K562 (cell line): ENCODE results near the gene TRMT2B. TPM values are rescaled to one million over a fixed set of nuclear protein-coding genes. Genes with fewer than 3 reads are reported as not detected.

ENCODE experiments used
- ATAC-seq: fragments of 200-7000 bp; cut with Tn5 transposase; 3 replicates; pipeline ENCODE4 v1.9.1; 2020; ENCODE audit warnings: moderate library complexity
- BruUV-seq: library from RNA; stranded (reverse); fragments of 400-500 nt; replicated peaks from 2 replicates; lab custom pipeline; 2021; lab: Mats Ljungman, UMichigan
- CTCF ChIA-PET: fragments of 300-600 bp; formaldehyde crosslinking; extraction: SDS; loops from one replicate; lab custom pipeline; 2021; ENCODE audit warnings: low intra/inter-chr PET ratio; lab: Yijun Ruan, JAX
- POLR2A ChIA-PET: fragments of 300-600, 350-650 bp; sonication (Branson Sonifier 250); formaldehyde crosslinking; extraction: SDS; loops from one replicate; lab custom pipeline; 2021; ENCODE audit warnings: antibody characterized with exemption, inconsistent platforms; lab: Yijun Ruan, JAX
- DNase-seq, 4 experiments: peaks; one replicate each; pipeline versions ENCODE4 v3.0.0 to v3.0.0-alpha.2; 2011 to 2018; ENCODE audit warnings: low spot score in 3 of 4, mixed read lengths in 3 of 4; ENCODE audit errors: extremely low read depth in 1 of 4
- FAIRE-seq: peaks from 2 replicates; lab custom pipeline; 2011; peaks lifted over from hg19 to GRCh38; lab: Jason Lieb, UNC
- H2AFZ ChIP-seq: 2 replicates; pipeline ENCODE4 v1.6.0; 2011; ENCODE audit warnings: low read depth, low read length, control low read depth, inconsistent platforms
- H3K27ac ChIP-seq: fragments of 200-600 bp; 3 replicates; pipeline ENCODE4 v1.8.0; 2011; ENCODE audit warnings: low read depth, mild to moderate bottlenecking, control low read depth, inconsistent platforms, low read length, moderate library complexity, mixed read lengths; ENCODE audit errors: extremely low read depth
- H3K27me3 ChIP-seq, 2 experiments: fragments of 300-600 bp in 1 of 2; 2 replicates in 1 of 2; 3 replicates in 1 of 2; pipeline versions ENCODE4 v1.6.0 to v1.8.0; 2011; ENCODE audit warnings: inconsistent platforms in 2 of 2, low read length in 2 of 2, mild to moderate bottlenecking in 1 of 2, mixed read lengths in 1 of 2, moderate library complexity in 1 of 2; ENCODE audit not compliant: control insufficient read depth in 2 of 2, insufficient read depth in 2 of 2
- H3K36me3 ChIP-seq: fragments of 300-600 bp; 3 replicates; pipeline ENCODE4 v1.8.0; 2011; ENCODE audit warnings: mild to moderate bottlenecking, low read length, inconsistent platforms; ENCODE audit not compliant: control insufficient read depth, insufficient read depth
- H3K4me1 ChIP-seq, 2 experiments: fragments of 200-600 bp in 1 of 2; replicated peaks in 1 of 2; 2 replicates in 1 of 2; 3 replicates in 1 of 2; pipeline versions ENCODE4 v1.5.1 to v1.8.0; 2011; ENCODE audit warnings: inconsistent platforms in 2 of 2, low read length in 2 of 2, mild to moderate bottlenecking in 1 of 2, mixed read lengths in 1 of 2, moderate library complexity in 1 of 2; ENCODE audit not compliant: control insufficient read depth in 2 of 2, insufficient read depth in 2 of 2
- H3K4me2 ChIP-seq: 2 replicates; pipeline ENCODE4 v1.6.1; 2011; ENCODE audit warnings: low read length, control low read depth, inconsistent platforms, mixed read lengths; ENCODE audit not compliant: insufficient read depth
- H3K4me3 ChIP-seq: fragments of 200-600 bp; sonication (generic), shearing (Covaris generic); 2 replicates; pipeline ENCODE4 v1.5.1; 2016; ENCODE audit warnings: control low read depth, inconsistent platforms
- H3K79me2 ChIP-seq: fragments of 200-600 bp; 3 replicates; pipeline ENCODE4 v1.8.0; 2011; ENCODE audit warnings: low read length, inconsistent platforms; ENCODE audit not compliant: control insufficient read depth, insufficient read depth
- H3K9ac ChIP-seq, 2 experiments: 2 replicates each; pipeline versions ENCODE4 v1.6.0 to v1.6.1; 2011; ENCODE audit warnings: low read depth in 2 of 2, low read length in 2 of 2, control low read depth in 1 of 2, inconsistent platforms in 1 of 2, mild to moderate bottlenecking in 1 of 2, mixed read lengths in 1 of 2; ENCODE audit not compliant: insufficient read depth in 1 of 2
- H3K9me1 ChIP-seq: one replicate; pipeline ENCODE4 v1.6.0; 2011; ENCODE audit warnings: inconsistent platforms, mild to moderate bottlenecking, low read length, moderate library complexity; ENCODE audit not compliant: control insufficient read depth, insufficient read depth
- H3K9me3 ChIP-seq: replicated peaks from 2 replicates; pipeline ENCODE4 v1.5.1; 2011; ENCODE audit warnings: low read depth, low read length, inconsistent platforms; ENCODE audit not compliant: control insufficient read depth, insufficient read depth
- H4K20me1 ChIP-seq: replicated peaks from 2 replicates; pipeline ENCODE4 v1.6.1; 2011; ENCODE audit warnings: low read length, inconsistent platforms, mixed read lengths; ENCODE audit not compliant: control insufficient read depth, insufficient read depth
- CBX3 ChIP-seq, 2 experiments: IDR thresholded peaks; 1 replicate in 1 of 2; 2 replicates in 1 of 2; pipeline ENCODE4 v1.6.1; 2012; ENCODE audit warnings: inconsistent platforms in 2 of 2, low read length in 2 of 2, borderline replicate concordance in 1 of 2, control low read depth in 1 of 2
- HIVEP1 ChIP-seq: fragments of 250-450 bp; sonication (Bioruptor Pico); IDR thresholded peaks from 2 replicates; pipeline ENCODE4 v1.4.0; 2020; ENCODE audit warnings: mild to moderate bottlenecking
- MTA1 ChIP-seq: fragments of 450-650 bp; IDR thresholded peaks from 2 replicates; pipeline ENCODE4 v1.6.1; 2017; ENCODE audit warnings: borderline replicate concordance
- MTF1 ChIP-seq: fragments of 250-450 bp; sonication (Bioruptor Pico); IDR thresholded peaks from 2 replicates; pipeline ENCODE4 v1.9.0; 2021; ENCODE audit warnings: moderate library complexity, mild to moderate bottlenecking, inconsistent platforms, borderline replicate concordance
- POLR2AphosphoS2 ChIP-seq: IDR thresholded peaks from 2 replicates; pipeline ENCODE4 v1.6.1; 2012; ENCODE audit warnings: low read length, improper control_type of control experiment
- POLR3A ChIP-seq: IDR thresholded peaks from 2 replicates; pipeline ENCODE4 v1.6.1; 2011; ENCODE audit warnings: borderline replicate concordance, mild to moderate bottlenecking, moderate library complexity; ENCODE audit not compliant: insufficient read length, insufficient read depth; ENCODE audit errors: extremely low read depth
- ZFPM2 ChIP-seq: fragments of 250-450 bp; sonication (Bioruptor Pico); IDR thresholded peaks from 2 replicates; pipeline ENCODE4 v1.5.1; 2022; ENCODE audit warnings: mild to moderate bottlenecking
- ZNF232 ChIP-seq: sonication (generic); formaldehyde crosslinking; IDR thresholded peaks from 2 replicates; pipeline ENCODE4 v1.8.0; 2022; ENCODE audit warnings: mild to moderate bottlenecking, missing genetic modification reagents
- ZNF589 ChIP-seq: fragments of 200-800 bp; sonication (Bioruptor generic); IDR thresholded peaks from 2 replicates; pipeline ENCODE4 v1.6.1; 2016; ENCODE audit warnings: low read depth, missing genetic modification characterization, missing compliant biosample characterization
- WGBS: fragments of 100-300 bp; shearing (Covaris generic); methylation state at CpG from one replicate; pipeline ENCODE4 v1.1.6; 2016; ENCODE audit warnings: low coverage, mixed read lengths; ENCODE audit not compliant: insufficient coverage; ENCODE audit errors: missing lambda C conversion rate; 5-methylcytosine and 5-hydroxymethylcytosine counted together
- in situ Hi-C: fragments of 300-500 bp; cut with MboI; formaldehyde crosslinking; loops from 4 replicates; pipeline ENCODE4 v1.15.0; 2018; ENCODE audit warnings: inconsistent platforms, mixed read lengths
- intact Hi-C: fragments of 100-400 bp; cut with micrococcal nuclease; formaldehyde crosslinking; loops from 2 replicates; pipeline ENCODE4 v1.14.2; 2022
- polyA plus RNA-seq, 8 experiments: library from polyadenylated mRNA; depleted of rRNA in 4 of 8; stranded (reverse) in 5 of 8; unstranded in 3 of 8; fragments of >200 nt; fragmentation: Nextera tagmentation in 2 of 8; fragmentation: Illumina TruSeq in 1 of 8; extraction: Ambion mirVana in 2 of 8; extraction: Trizol in 1 of 8; gene quantifications; 2 replicates each; pipeline versions ENCODE4 v1.2.1 to v1.2.3, GENCODE V29; 2011 to 2014; ENCODE audit warnings: inconsistent platforms in 1 of 8, missing spikeins in 1 of 8
- total RNA-seq, 7 experiments: library from RNA; depleted of rRNA in 6 of 7; stranded (reverse); fragments of >200 nt in 6 of 7; fragmentation: Illumina TruSeq in 2 of 7; extraction: Trizol in 2 of 7; gene quantifications; 2 replicates each; pipeline versions ENCODE4 v1.2.1 to v1.2.3, GENCODE V29; 2011 to 2021; ENCODE audit warnings: low replicate concordance in 1 of 7
- TF ChIP-seq, protein P1 (sequence below): sonication (generic); formaldehyde crosslinking; IDR thresholded peaks from 2 replicates; pipeline ENCODE4 v1.5.0; 2020; ENCODE audit warnings: missing genetic modification reagents
- TF ChIP-seq, protein P2 (sequence below): sonication (generic); formaldehyde crosslinking; IDR thresholded peaks from 2 replicates; pipeline ENCODE4 v1.9.0; 2022; ENCODE audit warnings: mild to moderate bottlenecking, missing genetic modification reagents
- TF ChIP-seq, protein P3 (sequence below): IDR thresholded peaks from 2 replicates; pipeline ENCODE4 v1.6.1; 2012; ENCODE audit warnings: low read depth, low read length, improper control_type of control experiment, borderline replicate concordance
- TF ChIP-seq, protein P4 (sequence below): sonication (generic); formaldehyde crosslinking; IDR thresholded peaks from 2 replicates; pipeline ENCODE4 v1.8.0; 2022; ENCODE audit warnings: mild to moderate bottlenecking, missing genetic modification reagents

TRMT2B gene
- total and polyA plus RNA-seq, 9 of the 15 experiments (the other 6 are each of a cell fraction or from before 2014, with no cell fraction given), result 3.9 to 23.4 (median 18.1) TPM

DNA sequence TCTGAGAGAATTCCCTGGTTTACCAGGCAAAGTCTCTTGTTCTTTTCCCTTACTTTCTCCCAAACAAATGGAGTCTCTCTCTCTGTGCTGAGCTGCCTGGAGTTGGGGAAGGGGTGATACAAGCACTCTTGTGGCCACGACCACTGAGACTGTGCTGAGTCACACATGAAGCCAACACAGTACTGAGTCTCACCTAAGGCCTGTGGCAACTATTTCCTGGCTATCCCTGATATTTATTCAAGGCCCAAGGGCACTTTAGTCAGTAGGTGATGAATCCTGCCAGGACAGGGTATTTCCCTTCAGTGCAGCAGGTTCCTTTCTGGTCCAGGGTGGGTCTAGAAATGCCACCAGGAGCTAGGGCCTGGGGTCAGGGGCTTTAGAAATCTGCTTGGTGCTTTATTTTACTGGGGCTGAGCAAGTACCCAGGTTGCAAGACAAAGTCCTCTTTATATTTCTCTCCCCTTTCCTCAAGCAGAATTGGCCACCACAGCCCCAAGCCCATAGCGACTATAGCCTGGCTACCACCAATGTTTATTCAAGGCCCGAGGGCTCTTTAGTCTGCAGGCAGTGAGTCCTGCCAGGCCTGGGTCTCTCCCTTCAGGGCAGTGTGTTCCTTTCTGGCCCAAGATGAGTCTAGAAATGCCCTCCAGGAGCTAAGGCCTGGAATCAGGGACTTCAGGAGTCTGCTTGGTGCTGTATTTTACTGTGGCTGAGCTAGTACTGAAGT, 71.9 kb downstream of the TRMT2B start:
- Histone ChIP-seq H3K9me3 (no peaks in the 10 kb centered on the region), H3K4me2 (no peak overlapping the region), H3K4me1 (no peaks in the 10 kb centered on the region), H3K27me3 (no peaks in the 10 kb centered on the region), H4K20me1 (no peaks in the 10 kb centered on the region), H3K27ac (no peak overlapping the region), H3K79me2 (no peaks in the 10 kb centered on the region), H3K36me3 (no peaks in the 10 kb centered on the region), H3K9ac (no peak overlapping the region), H3K4me3 (no peak overlapping the region), H2AFZ (no peak overlapping the region), H3K9me1 (no peaks in the 10 kb centered on the region)
- DNase-seq (no peak), FAIRE-seq (no peak), ATAC-seq (no peak)
- ChIA-PET POLR2A (interaction anchor here (0.5 to 0.7 kb wide), 2 partner anchors 11 to 66 kb away, joined by 3 read pairs; no protein-coding TSS in a partner anchor), CTCF (no interaction called here)
- intact Hi-C loops (no loop called here), in situ Hi-C loops (no loop called here)
- no TSS peak for BruUV-seq
- WGBS, result 22% methylated on average over 3 of the region's 3 CpGs
- no peak for TF ChIP-seq MTF1 (CRISPR knock-in tag)
- no peak for TF ChIP-seq MTA1
- TF ChIP-seq, protein P1, sequence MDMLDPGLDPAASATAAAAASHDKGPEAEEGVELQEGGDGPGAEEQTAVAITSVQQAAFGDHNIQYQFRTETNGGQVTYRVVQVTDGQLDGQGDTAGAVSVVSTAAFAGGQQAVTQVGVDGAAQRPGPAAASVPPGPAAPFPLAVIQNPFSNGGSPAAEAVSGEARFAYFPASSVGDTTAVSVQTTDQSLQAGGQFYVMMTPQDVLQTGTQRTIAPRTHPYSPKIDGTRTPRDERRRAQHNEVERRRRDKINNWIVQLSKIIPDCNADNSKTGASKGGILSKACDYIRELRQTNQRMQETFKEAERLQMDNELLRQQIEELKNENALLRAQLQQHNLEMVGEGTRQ (CRISPR knock-in tag), result no peak
- no peak for TF ChIP-seq ZNF232 (CRISPR knock-in tag)
- TF ChIP-seq, protein P2, sequence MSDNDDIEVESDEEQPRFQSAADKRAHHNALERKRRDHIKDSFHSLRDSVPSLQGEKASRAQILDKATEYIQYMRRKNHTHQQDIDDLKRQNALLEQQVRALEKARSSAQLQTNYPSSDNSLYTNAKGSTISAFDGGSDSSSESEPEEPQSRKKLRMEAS, result no peak
- no peak for TF ChIP-seq POLR3A
- TF ChIP-seq, protein P3, sequence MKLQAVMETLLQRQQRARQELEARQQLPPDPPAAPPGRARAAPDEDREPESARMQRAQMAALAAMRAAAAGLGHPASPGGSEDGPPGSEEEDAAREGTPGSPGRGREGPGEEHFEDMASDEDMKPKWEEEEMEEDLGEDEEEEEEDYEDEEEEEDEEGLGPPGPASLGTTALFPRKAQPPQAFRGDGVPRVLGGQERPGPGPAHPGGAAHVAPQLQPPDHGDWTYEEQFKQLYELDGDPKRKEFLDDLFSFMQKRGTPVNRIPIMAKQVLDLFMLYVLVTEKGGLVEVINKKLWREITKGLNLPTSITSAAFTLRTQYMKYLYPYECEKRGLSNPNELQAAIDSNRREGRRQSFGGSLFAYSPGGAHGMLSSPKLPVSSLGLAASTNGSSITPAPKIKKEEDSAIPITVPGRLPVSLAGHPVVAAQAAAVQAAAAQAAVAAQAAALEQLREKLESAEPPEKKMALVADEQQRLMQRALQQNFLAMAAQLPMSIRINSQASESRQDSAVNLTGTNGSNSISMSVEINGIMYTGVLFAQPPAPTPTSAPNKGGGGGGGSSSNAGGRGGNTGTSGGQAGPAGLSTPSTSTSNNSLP, result no peak
- no peak for TF ChIP-seq ZFPM2 (CRISPR knock-in tag)
- no peak for TF ChIP-seq CBX3 (IDR thresholded peaks at IDR 0.05; ENCODE audit: borderline replicate concordance in 1 of 2, low read length in 2 of 2)
- TF ChIP-seq, protein P4, sequence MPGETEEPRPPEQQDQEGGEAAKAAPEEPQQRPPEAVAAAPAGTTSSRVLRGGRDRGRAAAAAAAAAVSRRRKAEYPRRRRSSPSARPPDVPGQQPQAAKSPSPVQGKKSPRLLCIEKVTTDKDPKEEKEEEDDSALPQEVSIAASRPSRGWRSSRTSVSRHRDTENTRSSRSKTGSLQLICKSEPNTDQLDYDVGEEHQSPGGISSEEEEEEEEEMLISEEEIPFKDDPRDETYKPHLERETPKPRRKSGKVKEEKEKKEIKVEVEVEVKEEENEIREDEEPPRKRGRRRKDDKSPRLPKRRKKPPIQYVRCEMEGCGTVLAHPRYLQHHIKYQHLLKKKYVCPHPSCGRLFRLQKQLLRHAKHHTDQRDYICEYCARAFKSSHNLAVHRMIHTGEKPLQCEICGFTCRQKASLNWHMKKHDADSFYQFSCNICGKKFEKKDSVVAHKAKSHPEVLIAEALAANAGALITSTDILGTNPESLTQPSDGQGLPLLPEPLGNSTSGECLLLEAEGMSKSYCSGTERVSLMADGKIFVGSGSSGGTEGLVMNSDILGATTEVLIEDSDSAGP (CRISPR knock-in tag), result no peak
- TF ChIP-seq HIVEP1, result no peak
- TF ChIP-seq POLR2AphosphoS2, result no peak
- no peak for TF ChIP-seq ZNF589 (CRISPR knock-in tag)
